Parathyroid adenoma (tissue), 2 donors: ENCODE results near the gene RNASE12.
"Not testable (repeated sequence)": the region's sequence is repeated elsewhere in the genome, so short reads cannot be mapped to it uniquely, and the experiment has no call there.

ENCODE experiments used
- H2AFZ ChIP-seq: fragments of 300-600 bp; sonication (generic); one replicate; pipeline ENCODE4 v1.7.0; 2017; ENCODE audit warnings: antibody characterized with exemption, mild to moderate bottlenecking
- H3K27ac ChIP-seq: fragments of 300-600 bp; sonication (generic); one replicate; pipeline ENCODE4 v1.7.0; 2017
- H3K27me3 ChIP-seq: fragments of 300-600 bp; sonication (generic); one replicate; pipeline ENCODE4 v1.7.0; 2017; ENCODE audit warnings: low read length; ENCODE audit not compliant: control insufficient read depth, insufficient read depth
- H3K36me3 ChIP-seq: fragments of 300-600 bp; sonication (generic); one replicate; pipeline ENCODE4 v1.7.0; 2017; ENCODE audit warnings: low read length; ENCODE audit not compliant: control insufficient read depth, insufficient read depth
- H3K4me1 ChIP-seq: fragments of 300-600 bp; sonication (generic); one replicate; pipeline ENCODE4 v1.7.0; 2017; ENCODE audit warnings: control low read depth
- H3K4me2 ChIP-seq: fragments of 300-600 bp; sonication (generic); one replicate; pipeline ENCODE4 v1.7.0; 2017; ENCODE audit warnings: low read length
- H3K4me3 ChIP-seq: fragments of 300-600 bp; sonication (generic); one replicate; pipeline ENCODE4 v1.7.0; 2017; ENCODE audit warnings: low read depth, low read length
- H3K79me2 ChIP-seq: fragments of 300-600 bp; sonication (generic); one replicate; pipeline ENCODE4 v1.7.0; 2017; ENCODE audit warnings: control low read depth
- H3K9ac ChIP-seq: fragments of 300-600 bp; sonication (generic); one replicate; pipeline ENCODE4 v1.7.0; 2017; ENCODE audit warnings: mild to moderate bottlenecking
- H3K9me3 ChIP-seq: fragments of 300-600 bp; sonication (generic); one replicate; pipeline ENCODE4 v1.7.0; 2017; ENCODE audit warnings: low read length; ENCODE audit not compliant: control insufficient read depth
- CTCF ChIP-seq: fragments of 300-600 bp; sonication (generic); IDR thresholded peaks from one replicate; pipeline ENCODE4 v1.7.0; 2017; ENCODE audit warnings: antibody characterized with exemption, mild to moderate bottlenecking
- donor health status: primary hyperparathyroidism.

The RNASE12 gene

GRCh38 chr14:20626274-20626673, 35.1 kb upstream of the RNASE12 start:
- no peaks in the 10 kb centered on the region for H3K79me2 ChIP-seq
- H3K4me2 ChIP-seq = no peak overlapping the region
- H3K27me3 ChIP-seq = no peaks in the 10 kb centered on the region
- no peaks in the 10 kb centered on the region for H3K36me3 ChIP-seq
- H3K9me3 ChIP-seq = no peaks in the 10 kb centered on the region
- no peak overlapping the region for H3K4me3 ChIP-seq
- no peak overlapping the region for H3K9ac ChIP-seq
- TF ChIP-seq CTCF = no peak
- H2AFZ ChIP-seq = peak overlapping the region; percentile 25
- no peaks in the 10 kb centered on the region for H3K4me1 ChIP-seq
- no peak overlapping the region for H3K27ac ChIP-seq

- Histone ChIP-seq H3K79me2 (no peaks in the 10 kb centered on the region), H3K4me1 (no peaks in the 10 kb centered on the region), H3K4me2 (no peak overlapping the region), H3K27ac (no peak overlapping the region), H3K9me3 (no peaks in the 10 kb centered on the region), H3K36me3 (no peaks in the 10 kb centered on the region), H3K27me3 (no peaks in the 10 kb centered on the region), H2AFZ (peak overlapping the region; percentile 61), H3K9ac (no peak overlapping the region), H3K4me3 (no peak overlapping the region)
- no peak for TF ChIP-seq CTCF
Observed at GRCh38 chr14:20624495-20625070, 33.4 kb upstream of the RNASE12 start.

- Histone ChIP-seq H3K4me2 (no peak overlapping the region), H3K4me3 (no peak overlapping the region), H2AFZ (no peak overlapping the region), H3K79me2 (no peaks in the 10 kb centered on the region), H3K36me3 (no peaks in the 10 kb centered on the region), H3K4me1 (no peaks in the 10 kb centered on the region), H3K9me3 (no peaks in the 10 kb centered on the region), H3K9ac (no peak overlapping the region), H3K27ac (no peak overlapping the region), H3K27me3 (no peaks in the 10 kb centered on the region)
- TF ChIP-seq CTCF = no peak
Observed at GRCh38 chr14:20623798-20624197, 32.6 kb upstream of the RNASE12 start.

- H2AFZ ChIP-seq = no peak overlapping the region
- no peaks in the 10 kb centered on the region for H3K4me1 ChIP-seq
- H3K4me3 ChIP-seq = no peak overlapping the region
- H3K9ac ChIP-seq = no peak overlapping the region
- no peak for TF ChIP-seq CTCF
- no peak overlapping the region for H3K27ac ChIP-seq
- H3K79me2 ChIP-seq = no peaks in the 10 kb centered on the region
- no peaks in the 10 kb centered on the region for H3K9me3 ChIP-seq
- no peaks in the 10 kb centered on the region for H3K27me3 ChIP-seq
- no peak overlapping the region for H3K4me2 ChIP-seq
- H3K36me3 ChIP-seq = no peaks in the 10 kb centered on the region
Observed at GRCh38 chr14:20622816-20623291, 31.7 kb upstream of the RNASE12 start.

GRCh38 chr14:20620798-20621478, 29.8 kb upstream of the RNASE12 start:
- Histone ChIP-seq H3K4me1 (no peaks in the 10 kb centered on the region), H3K4me3 (no peak overlapping the region), H3K79me2 (no peaks in the 10 kb centered on the region), H3K36me3 (no peaks in the 10 kb centered on the region), H3K27ac (no peak overlapping the region), H3K9ac (no peak overlapping the region), H3K4me2 (no peak overlapping the region), H2AFZ (no peak overlapping the region), H3K27me3 (no peaks in the 10 kb centered on the region), H3K9me3 (no peaks in the 10 kb centered on the region)
- no peak for TF ChIP-seq CTCF

- H2AFZ ChIP-seq, H3K4me3 ChIP-seq, H3K36me3 ChIP-seq, H3K9ac ChIP-seq, H3K27me3 ChIP-seq, H3K4me2 ChIP-seq, H3K27ac ChIP-seq, H3K9me3 ChIP-seq, H3K79me2 ChIP-seq, H3K4me1 ChIP-seq: not testable (repeated sequence)
Observed at GRCh38 chr14:20619688-20620087, 28.5 kb upstream of the RNASE12 start.
